K562 (cell line): ENCODE data around the gene SRPK3. TPM values are rescaled to one million over a fixed set of nuclear protein-coding genes. Genes with fewer than 3 reads are reported as not detected.

Source experiments
- ATAC-seq: fragments of 200-7000 bp; cut with Tn5 transposase; 3 replicates; pipeline ENCODE4 v1.9.1; 2020; ENCODE audit warnings: moderate library complexity
- BruUV-seq: library from RNA; stranded (reverse); fragments of 400-500 nt; replicated peaks from 2 replicates; lab custom pipeline; 2021; lab: Mats Ljungman, UMichigan
- CTCF ChIA-PET: fragments of 300-600 bp; formaldehyde crosslinking; extraction: SDS; loops from one replicate; lab custom pipeline; 2021; ENCODE audit warnings: low intra/inter-chr PET ratio; lab: Yijun Ruan, JAX
- POLR2A ChIA-PET: fragments of 300-600, 350-650 bp; sonication (Branson Sonifier 250); formaldehyde crosslinking; extraction: SDS; loops from one replicate; lab custom pipeline; 2021; ENCODE audit warnings: antibody characterized with exemption, inconsistent platforms; lab: Yijun Ruan, JAX
- DNase-seq, 4 experiments: peaks; one replicate each; pipeline versions ENCODE4 v3.0.0 to v3.0.0-alpha.2; 2011 to 2018; ENCODE audit warnings: low spot score in 3 of 4, mixed read lengths in 3 of 4; ENCODE audit errors: extremely low read depth in 1 of 4
- FAIRE-seq: peaks from 2 replicates; lab custom pipeline; 2011; peaks lifted over from hg19 to GRCh38; lab: Jason Lieb, UNC
- H2AFZ ChIP-seq: 2 replicates; pipeline ENCODE4 v1.6.0; 2011; ENCODE audit warnings: low read depth, low read length, control low read depth, inconsistent platforms
- H3K27ac ChIP-seq: fragments of 200-600 bp; 3 replicates; pipeline ENCODE4 v1.8.0; 2011; ENCODE audit warnings: low read depth, mild to moderate bottlenecking, control low read depth, inconsistent platforms, low read length, moderate library complexity, mixed read lengths; ENCODE audit errors: extremely low read depth
- H3K27me3 ChIP-seq, 2 experiments: fragments of 300-600 bp in 1 of 2; 2 replicates in 1 of 2; 3 replicates in 1 of 2; pipeline versions ENCODE4 v1.6.0 to v1.8.0; 2011; ENCODE audit warnings: inconsistent platforms in 2 of 2, low read length in 2 of 2, mild to moderate bottlenecking in 1 of 2, mixed read lengths in 1 of 2, moderate library complexity in 1 of 2; ENCODE audit not compliant: control insufficient read depth in 2 of 2, insufficient read depth in 2 of 2
- H3K36me3 ChIP-seq: fragments of 300-600 bp; 3 replicates; pipeline ENCODE4 v1.8.0; 2011; ENCODE audit warnings: mild to moderate bottlenecking, low read length, inconsistent platforms; ENCODE audit not compliant: control insufficient read depth, insufficient read depth
- H3K4me1 ChIP-seq, 2 experiments: fragments of 200-600 bp in 1 of 2; replicated peaks in 1 of 2; 2 replicates in 1 of 2; 3 replicates in 1 of 2; pipeline versions ENCODE4 v1.5.1 to v1.8.0; 2011; ENCODE audit warnings: inconsistent platforms in 2 of 2, low read length in 2 of 2, mild to moderate bottlenecking in 1 of 2, mixed read lengths in 1 of 2, moderate library complexity in 1 of 2; ENCODE audit not compliant: control insufficient read depth in 2 of 2, insufficient read depth in 2 of 2
- H3K4me2 ChIP-seq: 2 replicates; pipeline ENCODE4 v1.6.1; 2011; ENCODE audit warnings: low read length, control low read depth, inconsistent platforms, mixed read lengths; ENCODE audit not compliant: insufficient read depth
- H3K4me3 ChIP-seq: fragments of 200-600 bp; sonication (generic), shearing (Covaris generic); 2 replicates; pipeline ENCODE4 v1.5.1; 2016; ENCODE audit warnings: control low read depth, inconsistent platforms
- H3K79me2 ChIP-seq: fragments of 200-600 bp; 3 replicates; pipeline ENCODE4 v1.8.0; 2011; ENCODE audit warnings: low read length, inconsistent platforms; ENCODE audit not compliant: control insufficient read depth, insufficient read depth
- H3K9ac ChIP-seq, 2 experiments: 2 replicates each; pipeline versions ENCODE4 v1.6.0 to v1.6.1; 2011; ENCODE audit warnings: low read depth in 2 of 2, low read length in 2 of 2, control low read depth in 1 of 2, inconsistent platforms in 1 of 2, mild to moderate bottlenecking in 1 of 2, mixed read lengths in 1 of 2; ENCODE audit not compliant: insufficient read depth in 1 of 2
- H3K9me1 ChIP-seq: one replicate; pipeline ENCODE4 v1.6.0; 2011; ENCODE audit warnings: inconsistent platforms, mild to moderate bottlenecking, low read length, moderate library complexity; ENCODE audit not compliant: control insufficient read depth, insufficient read depth
- H3K9me3 ChIP-seq: replicated peaks from 2 replicates; pipeline ENCODE4 v1.5.1; 2011; ENCODE audit warnings: low read depth, low read length, inconsistent platforms; ENCODE audit not compliant: control insufficient read depth, insufficient read depth
- H4K20me1 ChIP-seq: replicated peaks from 2 replicates; pipeline ENCODE4 v1.6.1; 2011; ENCODE audit warnings: low read length, inconsistent platforms, mixed read lengths; ENCODE audit not compliant: control insufficient read depth, insufficient read depth
- HNRNPL ChIP-seq: fragments of 200-400 bp; formaldehyde crosslinking; IDR thresholded peaks from 2 replicates; pipeline ENCODE4 v1.6.1; 2017; ENCODE audit warnings: low read depth, mild to moderate bottlenecking, low read length
- POLR2AphosphoS5 ChIP-seq: IDR thresholded peaks from 2 replicates; pipeline ENCODE4 v1.6.1; 2011; ENCODE audit warnings: mild to moderate bottlenecking, low read depth, low read length, moderate library complexity; ENCODE audit not compliant: control insufficient read depth, insufficient read depth
- WGBS: fragments of 100-300 bp; shearing (Covaris generic); methylation state at CpG from one replicate; pipeline ENCODE4 v1.1.6; 2016; ENCODE audit warnings: low coverage, mixed read lengths; ENCODE audit not compliant: insufficient coverage; ENCODE audit errors: missing lambda C conversion rate; 5-methylcytosine and 5-hydroxymethylcytosine counted together
- in situ Hi-C: fragments of 300-500 bp; cut with MboI; formaldehyde crosslinking; loops from 4 replicates; pipeline ENCODE4 v1.15.0; 2018; ENCODE audit warnings: inconsistent platforms, mixed read lengths
- intact Hi-C: fragments of 100-400 bp; cut with micrococcal nuclease; formaldehyde crosslinking; loops from 2 replicates; pipeline ENCODE4 v1.14.2; 2022
- polyA plus RNA-seq, 8 experiments: library from polyadenylated mRNA; depleted of rRNA in 4 of 8; stranded (reverse) in 5 of 8; unstranded in 3 of 8; fragments of >200 nt; fragmentation: Nextera tagmentation in 2 of 8; fragmentation: Illumina TruSeq in 1 of 8; extraction: Ambion mirVana in 2 of 8; extraction: Trizol in 1 of 8; gene quantifications; 2 replicates each; pipeline versions ENCODE4 v1.2.1 to v1.2.3, GENCODE V29; 2011 to 2014; ENCODE audit warnings: inconsistent platforms in 1 of 8, missing spikeins in 1 of 8
- total RNA-seq, 7 experiments: library from RNA; depleted of rRNA in 6 of 7; stranded (reverse); fragments of >200 nt in 6 of 7; fragmentation: Illumina TruSeq in 2 of 7; extraction: Trizol in 2 of 7; gene quantifications; 2 replicates each; pipeline versions ENCODE4 v1.2.1 to v1.2.3, GENCODE V29; 2011 to 2021; ENCODE audit warnings: low replicate concordance in 1 of 7
- TF ChIP-seq, protein P1 (sequence below): sonication (generic); formaldehyde crosslinking; IDR thresholded peaks from 2 replicates; pipeline ENCODE4 v1.8.1; 2023; ENCODE audit warnings: mild to moderate bottlenecking, missing genetic modification reagents
- TF ChIP-seq, protein P2 (sequence below), 2 experiments: fragments of 450-650 bp in 1 of 2; IDR thresholded peaks; 2 replicates each; pipeline ENCODE4 v1.6.1; 2011 to 2017; ENCODE audit warnings: low read depth in 2 of 2, antibody characterized with exemption in 1 of 2, borderline replicate concordance in 1 of 2, low read length in 1 of 2, mild to moderate bottlenecking in 1 of 2, mixed read lengths in 1 of 2; ENCODE audit not compliant: control insufficient read depth in 1 of 2

SRPK3 gene
- total and polyA plus RNA-seq, 9 of the 15 experiments (the other 6 are each of a cell fraction or from before 2014, with no cell fraction given) = 0.01 to 0.09 (median 0.04) TPM; not detected in 2

DNA sequence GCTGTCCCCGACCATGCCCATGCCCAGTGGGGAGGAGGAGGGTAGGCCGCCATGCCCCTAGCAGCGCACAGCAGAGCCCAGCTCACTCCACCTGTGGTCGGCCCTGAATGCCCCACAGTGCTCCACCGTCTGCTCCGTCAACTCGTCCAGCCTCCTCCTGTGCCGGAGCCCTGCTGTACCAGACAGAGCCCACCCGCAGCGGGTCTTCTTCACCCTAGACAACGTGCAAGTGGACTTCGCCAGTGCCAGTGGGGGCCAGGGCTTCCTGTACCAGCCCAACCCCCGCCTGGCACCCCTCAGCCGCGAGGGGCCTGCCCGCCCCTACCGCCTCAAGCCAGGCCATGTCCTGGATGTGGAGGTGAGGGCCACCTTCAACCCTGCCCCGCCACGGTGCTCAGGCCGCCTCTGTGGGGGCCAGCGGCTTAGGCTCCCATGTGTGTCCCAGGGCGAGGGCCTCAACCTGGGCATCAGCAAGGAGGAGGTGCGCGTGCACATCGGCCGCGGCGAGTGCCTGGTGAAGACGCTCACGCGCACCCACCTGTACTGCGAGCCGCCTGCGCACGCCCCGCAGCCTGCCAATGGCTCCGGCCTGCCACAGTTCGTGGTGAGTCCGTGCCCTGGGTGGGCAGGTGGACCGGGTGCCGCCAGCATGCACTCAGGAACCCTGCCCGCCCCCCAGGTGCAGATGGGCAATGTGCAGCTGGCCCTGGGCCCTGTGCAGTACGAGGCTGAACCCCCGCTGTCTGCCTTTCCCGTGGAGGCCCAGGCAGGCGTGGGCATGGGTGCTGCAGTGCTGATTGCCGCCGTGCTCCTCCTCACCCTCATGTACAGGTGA is 6.9 kb upstream of the SRPK3 start:
- Histone ChIP-seq H3K4me3 (no peak overlapping the region), H3K79me2 (no peaks in the 10 kb centered on the region), H3K4me1 (peaks cover 8 to 89% of the 10 kb centered on the region in 2 experiments; a peak in 4 of 5 replicates), H3K27ac (no peak overlapping the region), H3K27me3 (no peaks in the 10 kb centered on the region), H3K4me2 (no peak overlapping the region), H2AFZ (no peak overlapping the region), H4K20me1 (no peaks in the 10 kb centered on the region), H3K9me1 (peaks cover 4% of the 10 kb centered on the region), H3K9me3 (no peaks in the 10 kb centered on the region), H3K36me3 (no peaks in the 10 kb centered on the region), H3K9ac (no peak overlapping the region)
- DNase-seq = no peak
- no peak for FAIRE-seq
- ChIA-PET POLR2A (no interaction called here), CTCF (no interaction called here)
- BruUV-seq = no TSS peak
- intact Hi-C loops = no loop called here
- no peak for ATAC-seq
- peak; percentile 51; the same call in 1 of the 2 replicates for TF ChIP-seq HNRNPL
- TF ChIP-seq POLR2AphosphoS5 = no peak
- 93% methylated on average over 16 of the region's 48 CpGs for WGBS
- in situ Hi-C loops = no loop called here

DNA sequence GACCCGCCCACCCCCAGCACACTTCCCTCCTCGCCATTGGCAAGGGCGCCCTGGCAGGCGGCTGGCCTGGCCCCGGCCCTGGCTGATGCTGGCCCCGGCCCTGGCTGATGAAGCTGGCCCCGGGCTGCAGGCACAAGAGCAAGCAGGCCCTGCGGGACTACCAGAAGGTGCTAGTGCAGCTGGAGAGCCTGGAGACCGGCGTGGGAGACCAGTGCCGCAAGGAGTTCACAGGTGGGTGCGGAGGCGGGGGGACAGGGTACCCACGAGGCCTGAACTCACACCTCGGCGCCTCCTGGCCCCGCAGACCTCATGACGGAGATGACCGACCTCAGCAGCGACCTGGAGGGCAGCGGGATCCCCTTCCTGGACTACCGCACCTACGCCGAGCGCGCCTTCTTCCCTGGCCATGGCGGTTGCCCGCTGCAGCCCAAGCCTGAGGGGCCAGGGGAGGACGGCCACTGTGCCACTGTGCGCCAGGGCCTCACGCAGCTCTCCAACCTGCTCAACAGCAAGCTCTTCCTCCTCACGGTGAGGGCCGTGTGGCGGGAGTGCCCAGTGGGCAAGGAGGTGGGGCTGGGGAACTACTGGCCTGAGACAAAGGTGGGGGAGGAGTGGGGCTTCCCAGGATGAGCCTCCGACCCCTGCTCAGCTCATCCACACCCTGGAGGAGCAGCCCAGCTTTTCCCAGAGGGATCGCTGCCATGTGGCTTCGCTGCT is 6.1 kb upstream of the SRPK3 start:
- CTCF ChIA-PET = no interaction called here
- H3K79me2 ChIP-seq = no peaks in the 10 kb centered on the region
- H3K4me2 ChIP-seq = no peak overlapping the region
- H3K4me1 ChIP-seq = peaks cover 8 to 83% of the 10 kb centered on the region in 2 experiments; a peak in 4 of 5 replicates
- no peak overlapping the region for H3K9ac ChIP-seq
- no peaks in the 10 kb centered on the region for H3K36me3 ChIP-seq
- no peaks in the 10 kb centered on the region for H3K27me3 ChIP-seq
- peaks cover 4% of the 10 kb centered on the region for H3K9me1 ChIP-seq
- H3K4me3 ChIP-seq = no peak overlapping the region
- H4K20me1 ChIP-seq = no peaks in the 10 kb centered on the region
- H3K9me3 ChIP-seq = no peaks in the 10 kb centered on the region
- POLR2A ChIA-PET = interaction anchor here (0.6 kb wide), 1 partner anchor 849 kb away, joined by 3 read pairs; no protein-coding TSS in a partner anchor
- intact Hi-C loops = no loop called here
- FAIRE-seq (no peak), DNase-seq (no peak), ATAC-seq (no peak)
- in situ Hi-C loops = no loop called here
- H3K27ac ChIP-seq = no peak overlapping the region
- TF ChIP-seq, protein P1, sequence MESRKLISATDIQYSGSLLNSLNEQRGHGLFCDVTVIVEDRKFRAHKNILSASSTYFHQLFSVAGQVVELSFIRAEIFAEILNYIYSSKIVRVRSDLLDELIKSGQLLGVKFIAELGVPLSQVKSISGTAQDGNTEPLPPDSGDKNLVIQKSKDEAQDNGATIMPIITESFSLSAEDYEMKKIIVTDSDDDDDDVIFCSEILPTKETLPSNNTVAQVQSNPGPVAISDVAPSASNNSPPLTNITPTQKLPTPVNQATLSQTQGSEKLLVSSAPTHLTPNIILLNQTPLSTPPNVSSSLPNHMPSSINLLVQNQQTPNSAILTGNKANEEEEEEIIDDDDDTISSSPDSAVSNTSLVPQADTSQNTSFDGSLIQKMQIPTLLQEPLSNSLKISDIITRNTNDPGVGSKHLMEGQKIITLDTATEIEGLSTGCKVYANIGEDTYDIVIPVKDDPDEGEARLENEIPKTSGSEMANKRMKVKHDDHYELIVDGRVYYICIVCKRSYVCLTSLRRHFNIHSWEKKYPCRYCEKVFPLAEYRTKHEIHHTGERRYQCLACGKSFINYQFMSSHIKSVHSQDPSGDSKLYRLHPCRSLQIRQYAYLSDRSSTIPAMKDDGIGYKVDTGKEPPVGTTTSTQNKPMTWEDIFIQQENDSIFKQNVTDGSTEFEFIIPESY (CRISPR knock-in tag) = peak; percentile 68
- TF ChIP-seq, protein P2, sequence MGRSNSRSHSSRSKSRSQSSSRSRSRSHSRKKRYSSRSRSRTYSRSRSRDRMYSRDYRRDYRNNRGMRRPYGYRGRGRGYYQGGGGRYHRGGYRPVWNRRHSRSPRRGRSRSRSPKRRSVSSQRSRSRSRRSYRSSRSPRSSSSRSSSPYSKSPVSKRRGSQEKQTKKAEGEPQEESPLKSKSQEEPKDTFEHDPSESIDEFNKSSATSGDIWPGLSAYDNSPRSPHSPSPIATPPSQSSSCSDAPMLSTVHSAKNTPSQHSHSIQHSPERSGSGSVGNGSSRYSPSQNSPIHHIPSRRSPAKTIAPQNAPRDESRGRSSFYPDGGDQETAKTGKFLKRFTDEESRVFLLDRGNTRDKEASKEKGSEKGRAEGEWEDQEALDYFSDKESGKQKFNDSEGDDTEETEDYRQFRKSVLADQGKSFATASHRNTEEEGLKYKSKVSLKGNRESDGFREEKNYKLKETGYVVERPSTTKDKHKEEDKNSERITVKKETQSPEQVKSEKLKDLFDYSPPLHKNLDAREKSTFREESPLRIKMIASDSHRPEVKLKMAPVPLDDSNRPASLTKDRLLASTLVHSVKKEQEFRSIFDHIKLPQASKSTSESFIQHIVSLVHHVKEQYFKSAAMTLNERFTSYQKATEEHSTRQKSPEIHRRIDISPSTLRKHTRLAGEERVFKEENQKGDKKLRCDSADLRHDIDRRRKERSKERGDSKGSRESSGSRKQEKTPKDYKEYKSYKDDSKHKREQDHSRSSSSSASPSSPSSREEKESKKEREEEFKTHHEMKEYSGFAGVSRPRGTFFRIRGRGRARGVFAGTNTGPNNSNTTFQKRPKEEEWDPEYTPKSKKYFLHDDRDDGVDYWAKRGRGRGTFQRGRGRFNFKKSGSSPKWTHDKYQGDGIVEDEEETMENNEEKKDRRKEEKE (IDR thresholded peaks at IDR 0.05; ENCODE audit: borderline replicate concordance in 1 of 2, control insufficient read depth in 1 of 2, low read depth in 2 of 2, low read length in 1 of 2) = no peak
- no TSS peak for BruUV-seq
- 92% methylated on average over 16 of the region's 37 CpGs for WGBS
- H2AFZ ChIP-seq = no peak overlapping the region
